Measurements from ENCODE around the gene CPED1. TPM values are rescaled to one million over a fixed set of nuclear protein-coding genes. Genes with fewer than 3 reads are reported as not detected.
"Not testable (repeated sequence)": the region's sequence is repeated elsewhere in the genome, so short reads cannot be mapped to it uniquely, and the experiment has no call there.

CPED1 gene
- total RNA-seq, 2 donors from 2014 or later = 77.4 to 126 TPM

DNA sequence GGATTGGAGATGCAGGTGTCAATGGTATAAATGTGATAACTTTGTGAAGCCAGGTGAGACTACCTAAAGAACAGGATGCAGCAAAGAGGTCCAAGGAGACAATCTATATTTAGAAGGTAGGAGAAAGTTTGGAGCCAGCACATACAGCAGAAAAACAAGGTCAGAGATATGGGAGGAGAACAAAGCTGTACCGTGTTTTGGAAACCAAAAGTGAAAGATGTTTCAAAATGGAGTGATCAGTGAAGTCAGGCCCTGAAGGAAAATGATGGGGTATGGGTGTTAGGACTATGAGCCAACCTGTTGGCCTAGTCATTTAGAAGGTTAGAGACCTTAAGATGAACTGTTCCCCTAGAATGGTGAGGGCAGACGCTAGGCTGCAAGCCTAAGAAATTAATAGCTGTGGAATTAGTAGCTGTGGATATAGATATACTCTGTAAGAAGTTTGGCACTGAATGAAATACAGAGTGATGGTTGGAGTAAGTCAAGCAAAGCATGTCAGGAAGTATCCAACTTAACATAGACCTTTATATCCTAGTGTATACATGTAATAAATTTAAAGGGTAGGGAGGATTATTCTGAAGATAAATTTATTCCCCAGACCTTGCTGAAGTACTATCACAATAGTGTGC, 190.5 kb downstream of the CPED1 start:
- TF ChIP-seq, protein P1, sequence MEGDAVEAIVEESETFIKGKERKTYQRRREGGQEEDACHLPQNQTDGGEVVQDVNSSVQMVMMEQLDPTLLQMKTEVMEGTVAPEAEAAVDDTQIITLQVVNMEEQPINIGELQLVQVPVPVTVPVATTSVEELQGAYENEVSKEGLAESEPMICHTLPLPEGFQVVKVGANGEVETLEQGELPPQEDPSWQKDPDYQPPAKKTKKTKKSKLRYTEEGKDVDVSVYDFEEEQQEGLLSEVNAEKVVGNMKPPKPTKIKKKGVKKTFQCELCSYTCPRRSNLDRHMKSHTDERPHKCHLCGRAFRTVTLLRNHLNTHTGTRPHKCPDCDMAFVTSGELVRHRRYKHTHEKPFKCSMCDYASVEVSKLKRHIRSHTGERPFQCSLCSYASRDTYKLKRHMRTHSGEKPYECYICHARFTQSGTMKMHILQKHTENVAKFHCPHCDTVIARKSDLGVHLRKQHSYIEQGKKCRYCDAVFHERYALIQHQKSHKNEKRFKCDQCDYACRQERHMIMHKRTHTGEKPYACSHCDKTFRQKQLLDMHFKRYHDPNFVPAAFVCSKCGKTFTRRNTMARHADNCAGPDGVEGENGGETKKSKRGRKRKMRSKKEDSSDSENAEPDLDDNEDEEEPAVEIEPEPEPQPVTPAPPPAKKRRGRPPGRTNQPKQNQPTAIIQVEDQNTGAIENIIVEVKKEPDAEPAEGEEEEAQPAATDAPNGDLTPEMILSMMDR (IDR thresholded peaks at IDR 0.05) = no peak
- peaks cover 6 to 22% of the 10 kb centered on the region in 2 donors for H3K4me1 ChIP-seq (ENCODE audit: control insufficient read depth in 1 of 2, low read depth in 2 of 2)
- DNase-seq (ENCODE audit: low spot score) = no peak
- no peak overlapping the region for H3K27ac ChIP-seq
- H3K9me3 ChIP-seq = no peaks in the 10 kb centered on the region
- no peak overlapping the region for H3K4me3 ChIP-seq
- no peaks in the 10 kb centered on the region for H3K27me3 ChIP-seq (replicated peaks; ENCODE audit: insufficient read depth)
- H3K36me3 ChIP-seq = no peaks in the 10 kb centered on the region
- no peak for ATAC-seq (ENCODE audit: insufficient number of reproducible peaks, low FRiP score, low read depth)

- DNase-seq (ENCODE audit: low spot score) (no peak), ATAC-seq (ENCODE audit: insufficient number of reproducible peaks, low FRiP score, low read depth) (no peak)
- no peaks in the 10 kb centered on the region for H3K36me3 ChIP-seq
- peaks cover 6 to 22% of the 10 kb centered on the region in 2 donors for H3K4me1 ChIP-seq (ENCODE audit: control insufficient read depth in 1 of 2, low read depth in 2 of 2)
- H3K27me3 ChIP-seq (replicated peaks; ENCODE audit: insufficient read depth) = no peaks in the 10 kb centered on the region
- no peak overlapping the region for H3K4me3 ChIP-seq
- no peaks in the 10 kb centered on the region for H3K9me3 ChIP-seq
- TF ChIP-seq, protein P1 (IDR thresholded peaks at IDR 0.05) = no peak
- H3K27ac ChIP-seq = no peak overlapping the region
Observed at GRCh38 chr7:121180436-121181063, 192.0 kb downstream of the CPED1 start.

DNA sequence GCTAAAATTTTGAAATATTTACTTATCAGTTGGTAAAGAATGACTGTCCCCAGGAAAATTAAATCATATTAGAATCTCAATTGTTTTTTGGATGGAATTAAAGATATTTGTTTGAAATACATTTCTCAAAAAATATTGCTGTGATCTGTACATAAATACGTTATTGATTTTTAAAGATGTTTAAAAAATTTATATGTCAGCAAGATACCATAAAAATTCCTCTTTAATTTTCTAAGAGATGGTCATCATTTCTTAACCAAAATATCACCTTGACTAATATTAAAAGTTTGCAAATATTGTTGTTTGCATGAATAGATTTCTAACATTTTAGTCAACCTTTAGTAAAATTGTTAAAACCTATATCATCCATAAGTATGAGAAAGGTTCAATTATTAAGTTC, 192.8 kb downstream of the CPED1 start:
- Histone ChIP-seq H3K27ac (no peak overlapping the region), H3K36me3 (no peaks in the 10 kb centered on the region), H3K9me3 (no peaks in the 10 kb centered on the region), H3K27me3 (replicated peaks; ENCODE audit: insufficient read depth) (no peaks in the 10 kb centered on the region), H3K4me3 (no peak overlapping the region), H3K4me1 (ENCODE audit: control insufficient read depth in 1 of 2, low read depth in 2 of 2) (peaks cover 6 to 22% of the 10 kb centered on the region in 2 donors)
- no peak for DNase-seq (ENCODE audit: low spot score)
- ATAC-seq (ENCODE audit: insufficient number of reproducible peaks, low FRiP score, low read depth) = no peak
- TF ChIP-seq, protein P1 (IDR thresholded peaks at IDR 0.05) = no peak

- ATAC-seq (ENCODE audit: insufficient number of reproducible peaks, low FRiP score, low read depth) (no peak), DNase-seq (ENCODE audit: low spot score) (no peak)
- H3K4me3 ChIP-seq = no peak overlapping the region
- H3K27me3 ChIP-seq (replicated peaks; ENCODE audit: insufficient read depth) = no peaks in the 10 kb centered on the region
- H3K27ac ChIP-seq = no peak overlapping the region
- TF ChIP-seq, protein P1 (IDR thresholded peaks at IDR 0.05) = no peak
- H3K4me1 ChIP-seq (ENCODE audit: control insufficient read depth in 1 of 2, low read depth in 2 of 2) = peaks cover 6 to 22% of the 10 kb centered on the region in 2 donors
- no peaks in the 10 kb centered on the region for H3K36me3 ChIP-seq
- H3K9me3 ChIP-seq = no peaks in the 10 kb centered on the region
Observed at GRCh38 chr7:121182281-121182680, 193.8 kb downstream of the CPED1 start.

GRCh38 chr7:121182902-121183301, 194.4 kb downstream of the CPED1 start:
- DNase-seq (ENCODE audit: low spot score) = no peak
- Histone ChIP-seq H3K9me3 (no peaks in the 10 kb centered on the region), H3K36me3 (no peaks in the 10 kb centered on the region), H3K27me3 (replicated peaks; ENCODE audit: insufficient read depth) (no peaks in the 10 kb centered on the region), H3K27ac (no peak overlapping the region), H3K4me1 (ENCODE audit: control insufficient read depth in 1 of 2, low read depth in 2 of 2) (peaks cover 6 to 22% of the 10 kb centered on the region in 2 donors), H3K4me3 (no peak overlapping the region)
- ATAC-seq (ENCODE audit: insufficient number of reproducible peaks, low FRiP score, low read depth) = no peak
- TF ChIP-seq, protein P1 (IDR thresholded peaks at IDR 0.05) = no peak

DNA sequence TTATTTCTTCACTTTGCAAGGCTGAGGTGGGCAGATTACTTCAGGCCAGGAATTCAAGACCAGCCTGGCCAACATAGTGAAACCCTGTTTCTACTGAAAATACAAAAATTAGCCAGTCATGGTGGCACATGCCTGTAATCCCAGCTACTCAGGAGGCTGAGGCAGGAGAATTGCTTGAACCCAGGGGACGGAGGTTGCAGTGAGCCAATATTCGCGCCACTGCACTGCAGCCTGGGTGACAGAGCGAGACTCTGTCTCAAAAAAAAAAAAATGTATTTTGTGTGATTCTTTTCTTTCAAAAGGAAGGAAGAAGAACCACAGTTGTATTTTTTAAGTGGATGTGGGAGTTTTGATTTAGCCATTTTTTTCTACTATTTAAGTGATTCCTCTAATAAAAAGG, 195.4 kb downstream of the CPED1 start:
- not testable (repeated sequence) for H3K36me3 ChIP-seq; H3K27ac ChIP-seq; H3K4me3 ChIP-seq; DNase-seq (ENCODE audit: low spot score); H3K27me3 ChIP-seq (replicated peaks; ENCODE audit: insufficient read depth); ATAC-seq (ENCODE audit: insufficient number of reproducible peaks, low FRiP score, low read depth); H3K9me3 ChIP-seq
- peaks cover 6 to 22% of the 10 kb centered on the region in 2 donors for H3K4me1 ChIP-seq (ENCODE audit: control insufficient read depth in 1 of 2, low read depth in 2 of 2)
